C4-2B (cell line): ENCODE measurements around the gene ATP2B2.

ENCODE experiments used
- CTCF ChIP-seq: fragments of 450-650 bp; conservative IDR thresholded peaks from 2 replicates; pipeline ENCODE4 v1.5.1; 2017; ENCODE audit warnings: mild to moderate bottlenecking
- ZFX ChIP-seq: fragments of 450-650 bp; IDR thresholded peaks from 2 replicates; pipeline ENCODE4 v1.6.1; 2017

DNA sequence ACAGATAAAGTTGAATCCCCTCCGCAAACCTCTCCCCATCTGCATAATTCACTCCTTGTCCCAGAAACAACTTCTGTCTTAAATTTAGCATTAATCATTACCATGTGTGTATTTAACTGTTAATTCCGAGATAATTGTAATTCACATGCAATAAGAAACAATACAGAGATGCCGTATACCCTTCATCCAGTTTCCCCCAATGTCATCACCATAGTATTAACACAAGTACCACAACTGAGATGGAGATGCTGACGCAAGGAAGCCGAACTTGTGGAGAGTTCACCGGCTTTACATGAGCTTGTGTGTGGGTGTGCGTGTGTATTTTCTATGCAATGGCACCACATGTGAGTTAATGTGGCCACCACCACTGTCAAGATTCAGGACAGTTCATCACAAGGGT lies 144.9 kb downstream of the ATP2B2 start:
- TF ChIP-seq CTCF = no peak
- TF ChIP-seq ZFX = no peak
